ENCODE results near the gene GPR153.
A peak's percentile ranks its signal among the peaks of the same experiment; 100 is the strongest.

Gene GPR153

GRCh38 chr1:6245869-6246496 is 14.9 kb downstream of the GPR153 start:
- no peaks in the 10 kb centered on the region for H3K36me3 ChIP-seq (ENCODE audit: low read depth)
- peaks cover 55% of the 10 kb centered on the region for H3K27me3 ChIP-seq (ENCODE audit: insufficient read depth, poor library complexity, severe bottlenecking)
- ATAC-seq (ENCODE audit: low read depth) (peak; percentile 11), DNase-seq (ENCODE audit: low spot score) (peak; percentile 72)
- no peak overlapping the region for H3K27ac ChIP-seq (ENCODE audit: poor library complexity, severe bottlenecking)
- peak overlapping the region; percentile 24 for H3K4me3 ChIP-seq (ENCODE audit: severe bottlenecking)
- H3K4me1 ChIP-seq (ENCODE audit: insufficient read depth, poor library complexity, severe bottlenecking), result no peaks in the 10 kb centered on the region
- H3K9me3 ChIP-seq (ENCODE audit: severe bottlenecking), result no peaks in the 10 kb centered on the region
- TF ChIP-seq CTCF (IDR thresholded peaks at IDR 0.05; ENCODE audit: poor library complexity, severe bottlenecking), result no peak

- peak; percentile 80 for TF ChIP-seq CTCF (IDR thresholded peaks at IDR 0.05; ENCODE audit: poor library complexity, severe bottlenecking)
- H3K27ac ChIP-seq (ENCODE audit: poor library complexity, severe bottlenecking), result no peak overlapping the region
- no peaks in the 10 kb centered on the region for H3K36me3 ChIP-seq (ENCODE audit: low read depth)
- H3K4me3 ChIP-seq (ENCODE audit: severe bottlenecking), result peak overlapping the region; percentile 24
- H3K4me1 ChIP-seq (ENCODE audit: insufficient read depth, poor library complexity, severe bottlenecking), result no peaks in the 10 kb centered on the region
- ATAC-seq (ENCODE audit: low read depth), result peak; percentile 49
- H3K27me3 ChIP-seq (ENCODE audit: insufficient read depth, poor library complexity, severe bottlenecking), result peaks cover 57% of the 10 kb centered on the region
- DNase-seq (ENCODE audit: low spot score), result peak; percentile 81
- H3K9me3 ChIP-seq (ENCODE audit: severe bottlenecking), result no peaks in the 10 kb centered on the region
Measured at GRCh38 chr1:6245086-6245868, 15.6 kb downstream of the GPR153 start.

- H3K27ac ChIP-seq (ENCODE audit: poor library complexity, severe bottlenecking), result no peak overlapping the region
- TF ChIP-seq CTCF (IDR thresholded peaks at IDR 0.05; ENCODE audit: poor library complexity, severe bottlenecking), result no peak
- ATAC-seq (ENCODE audit: low read depth) (no peak), DNase-seq (ENCODE audit: low spot score) (no peak)
- no peaks in the 10 kb centered on the region for H3K4me1 ChIP-seq (ENCODE audit: insufficient read depth, poor library complexity, severe bottlenecking)
- no peaks in the 10 kb centered on the region for H3K9me3 ChIP-seq (ENCODE audit: severe bottlenecking)
- no peaks in the 10 kb centered on the region for H3K36me3 ChIP-seq (ENCODE audit: low read depth)
- H3K27me3 ChIP-seq (ENCODE audit: insufficient read depth, poor library complexity, severe bottlenecking), result peaks cover 52% of the 10 kb centered on the region
- H3K4me3 ChIP-seq (ENCODE audit: severe bottlenecking), result no peak overlapping the region
Measured at GRCh38 chr1:6244401-6245049, 16.4 kb downstream of the GPR153 start.

GRCh38 chr1:6243993-6244392 is 16.9 kb downstream of the GPR153 start, which contains the start of gene HES3:
TSS of gene HES3 (plus strand) at chr1:6244179. CDS start at chr1:6244366, 187 bp downstream.
- TF ChIP-seq CTCF (IDR thresholded peaks at IDR 0.05; ENCODE audit: poor library complexity, severe bottlenecking), result no peak
- no peak within 1 kb of the TSS for H3K4me3 ChIP-seq (ENCODE audit: severe bottlenecking)
- peaks cover 50% of the 10 kb centered on the region for H3K27me3 ChIP-seq (ENCODE audit: insufficient read depth, poor library complexity, severe bottlenecking)
- H3K36me3 ChIP-seq (ENCODE audit: low read depth), result no peaks in the 10 kb centered on the region
- H3K9me3 ChIP-seq (ENCODE audit: severe bottlenecking), result no peaks in the 10 kb centered on the region
- H3K27ac ChIP-seq (ENCODE audit: poor library complexity, severe bottlenecking), result no peak within 1 kb of the TSS
- no peaks in the 10 kb centered on the region for H3K4me1 ChIP-seq (ENCODE audit: insufficient read depth, poor library complexity, severe bottlenecking)
- DNase-seq (ENCODE audit: low spot score) (no peak), ATAC-seq (ENCODE audit: low read depth) (no peak)

Data from RWPE2 (cell line).